HEK293 (cell line): ENCODE data around the gene SOX13.
A peak's percentile ranks its signal among the peaks of the same experiment; 100 is the strongest.

Experiments used
- CTCF ChIA-PET: fragments of 350-600 bp; formaldehyde crosslinking; extraction: SDS; loops from one replicate; lab custom pipeline; 2021; ENCODE audit warnings: antibody characterized with exemption; lab: Yijun Ruan, JAX
- POLR2A ChIA-PET: fragments of 300-600 bp; formaldehyde crosslinking; extraction: SDS; loops from one replicate; lab custom pipeline; 2020; ENCODE audit warnings: antibody characterized with exemption, inconsistent platforms; lab: Yijun Ruan, JAX
- H3K27ac ChIP-seq: fragments of 200-500 bp; sonication (Bioruptor generic); 2 replicates; pipeline ENCODE4 v1.5.1; 2014; ENCODE audit warnings: low read depth, low read length, control low read depth, inconsistent platforms; ENCODE audit errors: extremely low read depth
- H3K36me3 ChIP-seq, 2 experiments: fragments of 200-500 bp in 1 of 2; sonication (Bioruptor generic) in 1 of 2; 1 replicate in 1 of 2; 2 replicates in 1 of 2; pipeline ENCODE4 v1.5.1; 2014 to 2017; ENCODE audit warnings: inconsistent platforms in 2 of 2, low read length in 2 of 2; ENCODE audit not compliant: control insufficient read depth in 2 of 2, insufficient read depth in 1 of 2
- H3K4me1 ChIP-seq: fragments of 200-500 bp; sonication (Bioruptor generic); 2 replicates; pipeline ENCODE4 v1.5.1; 2014; ENCODE audit warnings: mild to moderate bottlenecking, low read length, inconsistent platforms; ENCODE audit not compliant: control insufficient read depth, insufficient read depth
- H3K4me3 ChIP-seq: 2 replicates; pipeline ENCODE4 v1.5.1; 2011; ENCODE audit warnings: low read depth, mild to moderate bottlenecking, control low read depth, low read length, moderate library complexity
- H3K9me3 ChIP-seq: fragments of 200-500 bp; sonication (Bioruptor generic); 2 replicates; pipeline ENCODE4 v1.5.1; 2014; ENCODE audit warnings: low read depth, low read length, inconsistent platforms; ENCODE audit not compliant: control insufficient read depth, insufficient read depth
- EGR2 ChIP-seq: fragments of 450-650 bp; formaldehyde crosslinking; IDR thresholded peaks from 2 replicates; pipeline ENCODE4 v1.5.1; 2016; ENCODE audit warnings: low read depth, missing biosample characterization, missing genetic modification characterization
- SP3 ChIP-seq: fragments of 450-650 bp; formaldehyde crosslinking; IDR thresholded peaks from 2 replicates; pipeline ENCODE4 v1.5.1; 2016; ENCODE audit warnings: missing biosample characterization, missing genetic modification characterization
- ZFHX2 ChIP-seq: fragments of 450-650 bp; formaldehyde crosslinking; conservative IDR thresholded peaks from 2 replicates; pipeline ENCODE4 v1.5.1; 2016; ENCODE audit warnings: missing biosample characterization, missing genetic modification characterization
- ZNF157 ChIP-seq: fragments of 450-650 bp; formaldehyde crosslinking; IDR thresholded peaks from 2 replicates; pipeline ENCODE4 v1.5.1; 2016; ENCODE audit warnings: missing biosample characterization, missing genetic modification characterization
- ZNF16 ChIP-seq: fragments of 450-650 bp; formaldehyde crosslinking; IDR thresholded peaks from 2 replicates; pipeline ENCODE4 v1.5.1; 2016; ENCODE audit warnings: low read depth, missing biosample characterization, missing genetic modification characterization
- ZNF184 ChIP-seq: fragments of 450-650 bp; IDR thresholded peaks from 2 replicates; pipeline ENCODE4 v1.5.1; 2018; ENCODE audit warnings: missing biosample characterization, mild to moderate bottlenecking, missing genetic modification characterization
- ZNF341 ChIP-seq: fragments of 450-650 bp; formaldehyde crosslinking; IDR thresholded peaks from 2 replicates; pipeline ENCODE4; 2016; ENCODE audit warnings: low read depth, missing biosample characterization, missing genetic modification characterization
- ZNF398 ChIP-seq: fragments of 450-650 bp; formaldehyde crosslinking; IDR thresholded peaks from 2 replicates; pipeline ENCODE4 v1.5.1; 2017; ENCODE audit warnings: missing biosample characterization, missing genetic modification characterization
- ZNF777 ChIP-seq: fragments of 450-650 bp; formaldehyde crosslinking; IDR thresholded peaks from 2 replicates; pipeline ENCODE4 v1.5.1; 2017; ENCODE audit warnings: missing biosample characterization, missing genetic modification characterization, borderline replicate concordance
- ZSCAN18 ChIP-seq: fragments of 450-650 bp; formaldehyde crosslinking; IDR thresholded peaks from 2 replicates; pipeline ENCODE4 v1.5.1; 2016; ENCODE audit warnings: missing biosample characterization, missing genetic modification characterization
- TF ChIP-seq, protein P1 (sequence below): fragments of 450-650 bp; formaldehyde crosslinking; IDR thresholded peaks from 2 replicates; pipeline ENCODE4 v1.5.1; 2016; ENCODE audit warnings: missing biosample characterization, missing genetic modification characterization

SOX13 gene

DNA sequence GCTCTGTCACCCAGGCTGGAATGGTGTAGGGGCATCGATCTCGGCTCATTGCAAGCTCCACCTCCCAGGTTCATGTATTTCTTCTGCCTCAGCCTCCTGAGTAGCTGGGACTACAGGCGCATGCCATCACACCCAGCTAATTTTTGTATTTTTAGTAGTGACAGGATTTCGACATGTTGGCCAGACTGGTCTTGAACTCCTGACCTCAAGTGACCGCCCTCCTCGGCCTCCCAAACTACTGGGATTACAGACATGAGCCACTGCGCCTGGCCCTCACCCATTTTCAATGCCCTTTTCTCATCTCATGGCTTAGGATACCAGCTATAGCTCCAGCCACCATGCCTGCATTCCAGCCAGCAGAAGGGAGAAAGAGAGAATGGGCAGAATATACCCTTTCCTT, 12.9 kb upstream of the SOX13 start (continued):
- TF ChIP-seq ZNF777 = no peak
- no peak for TF ChIP-seq ZNF16 (tag by site-specific recombination)

DNA sequence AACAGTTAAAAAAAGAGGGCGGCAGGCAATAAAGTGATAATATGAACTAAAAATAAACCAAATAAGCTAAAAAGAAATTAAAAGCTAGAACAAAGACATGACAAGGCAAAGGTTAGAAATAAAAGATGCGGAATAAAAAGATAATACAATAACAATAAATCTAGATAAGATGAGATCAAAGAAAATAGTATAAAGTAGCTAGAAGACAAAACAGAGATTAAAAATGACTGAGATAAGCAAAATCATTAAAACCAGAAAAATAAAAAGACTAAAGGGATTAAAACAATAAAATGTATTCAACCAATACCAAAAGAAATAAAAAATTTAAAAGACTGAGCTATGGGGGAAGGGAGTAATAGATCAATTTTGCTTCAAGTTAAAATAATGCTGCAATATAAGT, 10.8 kb upstream of the SOX13 start:
- no peaks in the 10 kb centered on the region for H3K9me3 ChIP-seq
- H3K4me3 ChIP-seq = no peak overlapping the region
- no peak overlapping the region for H3K27ac ChIP-seq
- no peaks in the 10 kb centered on the region for H3K36me3 ChIP-seq
- TF ChIP-seq, protein P1, sequence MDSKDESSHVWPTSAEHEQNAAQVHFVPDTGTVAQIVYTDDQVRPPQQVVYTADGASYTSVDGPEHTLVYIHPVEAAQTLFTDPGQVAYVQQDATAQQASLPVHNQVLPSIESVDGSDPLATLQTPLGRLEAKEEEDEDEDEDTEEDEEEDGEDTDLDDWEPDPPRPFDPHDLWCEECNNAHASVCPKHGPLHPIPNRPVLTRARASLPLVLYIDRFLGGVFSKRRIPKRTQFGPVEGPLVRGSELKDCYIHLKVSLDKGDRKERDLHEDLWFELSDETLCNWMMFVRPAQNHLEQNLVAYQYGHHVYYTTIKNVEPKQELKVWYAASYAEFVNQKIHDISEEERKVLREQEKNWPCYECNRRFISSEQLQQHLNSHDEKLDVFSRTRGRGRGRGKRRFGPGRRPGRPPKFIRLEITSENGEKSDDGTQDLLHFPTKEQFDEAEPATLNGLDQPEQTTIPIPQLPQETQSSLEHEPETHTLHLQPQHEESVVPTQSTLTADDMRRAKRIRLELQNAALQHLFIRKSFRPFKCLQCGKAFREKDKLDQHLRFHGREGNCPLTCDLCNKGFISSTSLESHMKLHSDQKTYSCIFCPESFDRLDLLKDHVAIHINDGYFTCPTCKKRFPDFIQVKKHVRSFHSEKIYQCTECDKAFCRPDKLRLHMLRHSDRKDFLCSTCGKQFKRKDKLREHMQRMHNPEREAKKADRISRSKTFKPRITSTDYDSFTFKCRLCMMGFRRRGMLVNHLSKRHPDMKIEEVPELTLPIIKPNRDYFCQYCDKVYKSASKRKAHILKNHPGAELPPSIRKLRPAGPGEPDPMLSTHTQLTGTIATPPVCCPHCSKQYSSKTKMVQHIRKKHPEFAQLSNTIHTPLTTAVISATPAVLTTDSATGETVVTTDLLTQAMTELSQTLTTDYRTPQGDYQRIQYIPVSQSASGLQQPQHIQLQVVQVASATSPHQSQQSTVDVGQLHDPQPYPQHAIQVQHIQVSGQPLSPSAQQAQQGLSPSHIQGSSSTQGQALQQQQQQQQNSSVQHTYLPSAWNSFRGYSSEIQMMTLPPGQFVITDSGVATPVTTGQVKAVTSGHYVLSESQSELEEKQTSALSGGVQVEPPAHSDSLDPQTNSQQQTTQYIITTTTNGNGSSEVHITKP (tag by site-specific recombination) = 0 out of 2 replicates have a peak, but pooled peaks have one; percentile 27
- no peak for TF ChIP-seq ZNF184 (tag by site-specific recombination)
- TF ChIP-seq EGR2 (tag by site-specific recombination) = 0 out of 2 replicates have a peak, but pooled peaks have one; percentile 9
- ChIA-PET CTCF (no interaction called here), POLR2A (interaction anchor here (1.0 kb wide), 1 partner anchor 12 kb away, joined by 4 read pairs; no protein-coding TSS in a partner anchor)
- H3K4me1 ChIP-seq = no peaks in the 10 kb centered on the region

DNA sequence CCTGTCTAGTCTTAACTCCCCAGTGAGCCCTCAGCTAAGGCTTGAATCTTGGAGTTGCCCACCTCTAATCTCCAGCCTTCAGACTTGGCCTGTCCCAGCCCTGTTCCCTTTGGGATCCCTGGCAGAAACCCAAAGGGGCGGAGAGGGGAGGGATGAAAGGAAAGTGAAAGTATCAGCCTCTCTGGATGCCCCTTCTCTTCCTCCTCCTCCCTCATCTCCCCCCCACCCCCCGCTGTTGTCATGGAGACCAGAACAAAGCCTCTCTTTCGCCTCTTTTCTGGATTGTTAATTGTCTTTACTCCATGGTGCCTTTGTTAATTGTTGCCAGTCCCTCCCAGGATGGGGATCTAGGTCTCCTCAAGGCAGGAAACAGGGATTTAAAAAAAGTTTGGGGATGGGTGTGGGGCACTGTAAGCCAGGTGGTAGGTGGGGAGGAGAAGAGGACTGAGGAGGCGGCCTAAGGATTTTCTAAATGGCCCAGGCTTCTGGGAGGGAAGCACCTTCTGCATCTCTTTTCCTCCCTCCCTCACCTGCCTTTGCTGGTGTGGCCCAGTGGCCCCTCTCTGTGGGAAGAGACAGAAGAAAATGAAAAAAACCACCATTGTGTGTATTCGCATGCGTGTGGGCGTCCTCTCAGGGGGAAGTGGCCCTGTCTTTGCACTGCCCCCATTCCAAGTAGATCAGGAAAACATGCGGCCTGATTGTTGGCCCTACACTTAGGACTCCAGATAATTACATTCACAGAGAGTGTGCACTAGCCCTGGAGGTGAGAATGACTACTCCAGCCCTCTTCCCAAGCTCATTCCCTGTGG, 7.5 kb upstream of the SOX13 start:
- H3K4me1 ChIP-seq = no peaks in the 10 kb centered on the region
- peak; percentile 30; the same call in 1 of the 2 replicates for TF ChIP-seq SP3 (tag by site-specific recombination)
- TF ChIP-seq ZNF157 (tag by site-specific recombination) = no peak
- no peak for TF ChIP-seq ZNF16 (tag by site-specific recombination)
- TF ChIP-seq ZNF398 = peak; percentile 71
- no peak for TF ChIP-seq ZSCAN18 (tag by site-specific recombination)
- TF ChIP-seq, protein P1 (tag by site-specific recombination) = peak; percentile 58
- TF ChIP-seq EGR2 (tag by site-specific recombination) = peak; percentile 48; the same call in 1 of the 2 replicates
- TF ChIP-seq ZFHX2 (tag by site-specific recombination) = peak; percentile 64
- peak; percentile 54; the same call in 1 of the 2 replicates for TF ChIP-seq ZNF341
- no peak overlapping the region for H3K4me3 ChIP-seq
- H3K27ac ChIP-seq = no peak overlapping the region
- CTCF ChIA-PET = interaction anchor here (1.9 kb wide), 1 partner anchor 64 kb away, joined by 6 read pairs; no protein-coding TSS in a partner anchor
- H3K9me3 ChIP-seq = no peaks in the 10 kb centered on the region
- no peaks in the 10 kb centered on the region for H3K36me3 ChIP-seq
- POLR2A ChIA-PET = no interaction called here
